ENCODE results near the gene RNF212B.
"Not testable (repeated sequence)": the region's sequence is repeated elsewhere in the genome, so short reads cannot be mapped to it uniquely, and the experiment has no call there.

RNF212B gene, protein sequence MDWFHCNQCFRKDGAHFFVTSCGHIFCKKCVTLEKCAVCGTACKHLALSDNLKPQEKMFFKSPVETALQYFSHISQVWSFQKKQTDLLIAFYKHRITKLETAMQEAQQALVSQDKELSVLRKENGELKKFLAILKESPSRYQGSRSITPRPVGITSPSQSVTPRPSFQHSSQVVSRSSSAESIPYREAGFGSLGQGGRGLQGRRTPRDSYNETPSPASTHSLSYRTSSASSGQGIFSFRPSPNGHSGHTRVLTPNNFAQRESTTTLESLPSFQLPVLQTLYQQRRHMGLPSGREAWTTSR

DNA sequence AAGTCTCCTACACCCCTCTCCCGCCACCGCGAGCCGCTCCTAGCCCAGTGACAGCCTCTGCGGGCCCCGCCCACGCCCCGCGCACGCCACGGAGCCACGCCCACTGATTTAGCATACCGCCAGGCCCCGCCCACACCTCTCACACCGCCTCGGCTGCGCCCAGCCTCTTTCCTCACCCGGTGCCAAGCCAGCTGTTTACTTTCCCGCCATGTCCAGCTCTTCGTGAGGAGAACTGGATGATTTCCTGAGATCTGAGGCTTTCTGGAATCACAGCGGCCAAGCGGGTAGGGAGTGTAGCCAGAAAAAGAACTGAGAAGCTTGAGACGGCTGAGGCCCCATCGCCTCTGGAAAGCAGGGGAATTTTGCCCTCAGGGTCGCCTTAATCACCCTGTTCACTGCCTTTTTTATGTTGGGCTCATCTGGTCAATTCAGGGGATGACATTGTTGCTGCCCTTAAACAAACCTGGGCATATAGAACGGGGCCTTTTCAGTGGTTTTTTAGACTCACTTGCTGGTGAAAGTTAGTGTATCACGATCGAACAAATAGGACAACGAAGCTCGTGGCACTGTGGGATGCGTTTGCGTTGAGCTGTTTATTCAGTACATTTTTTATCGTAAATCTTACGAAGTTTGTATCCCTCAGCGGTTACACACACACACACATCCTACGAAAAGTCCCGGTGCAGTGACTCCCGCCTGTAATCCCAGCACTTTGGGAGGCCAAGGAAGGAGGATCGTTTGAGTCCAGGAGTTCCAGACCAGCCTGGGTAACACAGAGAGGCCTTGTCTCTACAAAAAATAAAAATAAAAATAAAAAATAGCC is at the start of gene RNF212B:
TSS of gene RNF212B (plus strand) at position 165 of the 823 bp plus-strand sequence. CDS start 2,410 bp downstream, outside the sequence.
- peak; percentile 88 for DNase-seq

DNA sequence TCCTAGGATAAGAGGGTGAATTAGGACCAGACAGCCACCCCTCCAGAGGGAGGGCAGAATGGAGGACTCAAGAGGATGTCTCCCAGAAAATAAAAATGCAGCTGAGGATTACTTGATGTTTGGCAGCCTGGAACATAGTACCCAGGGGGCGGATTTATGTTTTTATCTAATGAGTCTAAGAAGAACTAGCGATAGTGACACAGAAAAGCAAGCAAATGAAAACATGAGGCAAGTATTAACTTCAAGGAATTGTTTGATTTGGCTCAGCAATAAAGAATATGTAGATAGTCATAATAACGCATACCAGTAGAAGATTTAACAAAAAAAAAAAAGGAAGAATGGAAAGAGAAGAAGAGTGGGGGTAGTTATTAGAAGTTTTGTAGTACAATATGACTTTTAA is 44.3 kb upstream of the RNF212B start:
- no peak for DNase-seq

DNA sequence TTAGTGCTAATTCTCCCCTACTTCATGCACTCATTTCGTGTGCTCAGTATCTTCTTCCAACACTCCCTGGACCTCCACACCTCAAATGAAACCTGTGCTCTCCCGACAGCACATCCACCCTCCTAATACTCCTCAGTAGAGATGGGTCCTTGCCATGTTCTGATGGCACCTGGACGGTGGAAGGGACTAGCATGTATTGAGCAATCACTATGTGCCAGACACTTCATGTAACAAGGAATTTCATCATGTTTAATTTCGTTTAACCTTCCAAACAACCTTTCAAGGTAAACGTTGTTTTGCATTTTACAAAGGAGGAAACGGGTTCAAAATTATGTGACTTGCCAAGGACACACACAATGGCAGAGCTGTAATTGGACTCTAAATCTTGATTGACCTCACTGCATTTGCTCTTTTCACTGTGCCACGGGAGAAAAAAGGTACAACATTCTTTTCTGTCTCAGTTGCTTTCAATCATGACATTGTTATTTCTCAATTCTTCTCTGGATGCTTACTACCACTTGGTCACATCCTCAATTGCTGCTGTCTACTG is 42.1 kb upstream of the RNF212B start:
- no peak for DNase-seq

DNA sequence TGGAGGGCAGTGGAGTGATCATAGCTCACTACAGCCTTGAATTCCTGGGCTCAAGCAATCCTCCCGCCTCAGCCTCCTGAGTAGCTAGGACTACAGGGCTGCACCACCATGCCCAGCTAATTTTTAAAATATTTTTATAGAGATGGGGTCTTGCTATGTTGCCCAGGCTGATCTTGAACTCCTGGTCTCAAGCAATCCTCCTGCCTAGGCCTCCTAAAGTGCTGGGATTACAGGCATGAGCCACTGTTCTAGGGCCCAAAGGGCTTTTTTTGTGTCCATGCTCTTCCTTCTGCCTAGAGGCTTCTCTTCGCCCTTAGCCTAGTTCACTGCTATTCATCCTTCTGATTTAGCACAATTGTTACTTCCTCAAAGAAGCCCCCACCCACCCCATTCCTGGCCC is 41.2 kb upstream of the RNF212B start:
- not testable (repeated sequence) for DNase-seq

DNA sequence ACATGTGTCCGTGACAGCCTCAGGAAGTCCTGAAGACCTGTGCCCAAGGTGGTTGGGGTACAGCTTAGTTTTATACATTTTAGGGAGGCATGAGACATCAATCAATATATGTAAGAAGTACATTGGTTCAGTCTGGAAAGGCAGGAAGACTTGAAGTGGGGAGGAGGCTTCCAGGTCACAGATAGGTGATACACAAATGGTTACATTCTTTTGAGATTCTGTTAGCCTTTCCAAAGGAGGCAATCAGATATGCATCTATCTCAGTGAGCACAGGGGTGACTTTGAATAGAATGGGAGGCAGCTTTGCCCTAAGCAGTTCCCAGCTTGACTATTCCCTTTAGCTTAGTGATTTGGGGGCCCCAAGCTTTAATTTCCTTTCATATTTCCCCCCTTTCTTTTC is 38.6 kb upstream of the RNF212B start:
- not testable (repeated sequence) for DNase-seq

DNA sequence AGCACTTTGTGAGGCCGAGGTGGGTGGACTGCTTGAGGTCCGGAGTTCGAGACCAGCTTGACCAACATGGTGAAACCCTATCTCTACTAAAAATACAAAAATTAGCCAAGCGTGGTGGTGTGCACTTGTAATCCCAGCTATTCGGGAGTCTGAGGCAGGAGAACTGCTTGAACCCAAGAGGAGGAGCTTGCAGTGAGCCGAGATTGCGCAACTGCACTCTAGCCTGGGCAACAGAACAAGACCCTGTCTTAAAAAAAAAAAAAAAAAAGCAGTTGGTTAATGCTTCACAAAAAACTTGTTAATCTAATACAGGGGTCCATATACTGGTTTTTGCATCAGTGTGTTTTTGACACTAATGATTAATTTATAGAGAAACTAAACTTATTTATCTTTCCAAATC is 35.7 kb upstream of the RNF212B start:
- no peak for DNase-seq

DNA sequence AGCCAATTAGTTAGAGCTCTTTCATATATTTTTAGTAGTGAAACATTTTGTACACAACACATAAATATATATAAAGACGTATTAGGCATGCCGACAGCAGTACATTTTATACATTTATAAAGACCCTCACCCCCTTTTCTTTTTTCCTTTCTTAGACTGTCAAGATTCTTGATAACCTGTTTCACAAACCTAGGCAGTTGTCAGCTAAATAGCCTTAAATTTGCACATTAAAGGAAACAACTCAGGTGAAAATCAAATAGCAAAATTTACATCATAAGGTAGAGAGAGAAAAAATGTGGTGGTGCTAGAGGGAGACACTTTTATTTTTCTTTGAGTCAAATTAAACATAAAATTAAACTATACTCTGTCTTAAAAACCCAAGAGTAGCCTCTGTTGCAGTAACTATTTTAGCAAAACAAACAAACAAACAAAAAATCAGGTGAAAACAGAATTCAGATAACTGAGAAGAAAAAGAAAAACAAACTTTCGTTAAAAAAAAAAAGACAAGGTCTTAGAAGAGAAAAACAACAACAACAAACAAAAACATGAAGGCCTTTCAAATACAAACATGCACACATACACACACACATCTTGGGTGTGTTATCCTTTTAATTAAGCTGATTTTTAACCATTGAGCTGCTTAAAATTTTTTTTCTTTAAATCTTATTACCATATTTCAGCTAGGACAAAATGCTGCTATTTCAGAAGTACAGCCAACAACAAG is 31.2 kb upstream of the RNF212B start:
- DNase-seq, result no peak

DNA sequence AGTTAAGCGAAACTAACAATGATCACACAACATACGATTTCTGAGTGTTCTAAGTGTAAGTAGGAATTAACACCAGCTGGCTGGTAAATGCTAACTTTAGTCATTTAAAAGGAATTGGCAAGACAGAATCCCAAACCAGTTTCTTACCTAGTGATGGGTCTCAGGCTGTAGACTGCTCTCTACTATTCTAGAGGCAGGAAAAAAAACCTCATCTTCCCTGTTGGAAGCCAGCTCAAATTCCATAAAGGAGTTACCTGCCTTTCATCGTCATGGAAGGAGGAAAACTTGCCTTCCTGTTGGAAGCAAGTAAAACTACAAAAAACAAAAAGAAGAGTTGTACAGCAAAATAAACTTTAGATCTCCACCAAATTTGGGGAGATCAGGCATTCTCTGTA is 30.6 kb upstream of the RNF212B start:
- DNase-seq, result no peak

DNA sequence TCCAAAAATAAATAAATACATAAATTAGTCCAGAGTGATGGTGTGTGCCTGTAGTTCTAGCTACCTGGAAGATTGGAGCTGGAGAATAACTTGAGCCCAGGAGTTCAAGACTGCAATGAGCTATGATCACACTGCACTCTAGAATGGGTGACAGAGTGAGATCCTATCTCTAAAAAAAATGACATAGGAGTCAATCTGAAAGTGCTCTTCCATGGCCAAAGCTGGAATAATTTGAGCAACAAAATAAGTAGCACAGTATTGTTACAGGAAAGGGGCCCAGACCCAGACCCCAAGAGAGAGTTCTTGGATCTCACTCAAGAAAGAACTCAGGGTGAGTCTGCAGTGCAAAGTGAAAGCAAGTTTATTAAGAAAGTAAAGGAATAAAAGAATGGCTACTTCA is 29.4 kb upstream of the RNF212B start:
- DNase-seq, result no peak

DNA sequence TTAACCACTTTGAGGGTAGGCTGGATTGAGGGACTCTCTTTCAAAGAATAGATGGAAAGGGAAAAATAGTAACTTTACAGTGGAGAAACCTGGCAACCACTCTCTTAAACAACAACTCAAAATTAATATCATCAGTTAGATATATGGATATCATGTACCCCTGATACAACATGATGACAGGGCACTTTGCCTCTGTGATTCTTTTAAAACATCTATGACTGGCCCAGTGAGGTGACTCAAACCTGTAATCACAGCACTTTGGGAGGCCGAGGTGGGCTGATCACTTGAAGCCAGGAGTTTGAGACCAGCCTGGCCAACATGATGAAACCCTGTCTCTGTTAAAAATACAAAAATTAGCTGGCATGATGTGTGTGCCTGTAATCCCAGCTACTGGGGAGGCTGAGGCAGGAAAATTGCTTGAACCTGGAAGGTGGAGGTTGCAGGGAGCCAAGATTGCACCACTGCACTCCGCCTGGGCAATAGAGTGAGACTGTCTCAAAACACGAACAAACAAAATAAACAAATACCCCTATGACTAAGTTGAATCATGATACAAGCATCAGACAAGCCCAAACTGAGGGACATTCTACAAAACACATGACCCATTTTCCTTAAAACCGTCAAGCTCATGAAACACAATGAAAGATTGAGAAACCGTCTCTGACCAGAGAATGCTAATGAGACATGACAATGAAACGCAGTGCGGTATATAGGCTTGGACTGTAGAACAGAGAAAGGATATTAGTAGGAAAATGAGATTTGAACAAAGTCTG is 27.9 kb upstream of the RNF212B start:
- DNase-seq, result no peak

DNA sequence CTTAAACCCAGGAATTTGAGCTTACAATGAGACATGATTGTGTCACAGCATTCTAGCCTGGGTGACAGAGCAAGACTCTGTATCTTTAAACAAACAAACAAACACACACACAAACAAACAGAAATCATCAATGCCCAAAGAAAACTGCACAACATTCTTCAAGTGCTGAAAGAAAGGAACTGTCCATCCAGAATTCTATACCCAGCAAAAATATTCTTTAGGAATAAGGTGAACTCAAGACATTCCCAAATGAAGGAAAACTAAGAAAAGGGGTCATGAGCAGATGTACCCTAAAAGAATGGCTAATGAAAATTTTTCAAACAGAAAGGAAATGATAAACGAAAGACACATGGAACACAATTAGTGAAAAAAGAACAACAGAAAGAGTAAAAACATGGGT is 22.3 kb upstream of the RNF212B start:
- DNase-seq, result no peak

DNA sequence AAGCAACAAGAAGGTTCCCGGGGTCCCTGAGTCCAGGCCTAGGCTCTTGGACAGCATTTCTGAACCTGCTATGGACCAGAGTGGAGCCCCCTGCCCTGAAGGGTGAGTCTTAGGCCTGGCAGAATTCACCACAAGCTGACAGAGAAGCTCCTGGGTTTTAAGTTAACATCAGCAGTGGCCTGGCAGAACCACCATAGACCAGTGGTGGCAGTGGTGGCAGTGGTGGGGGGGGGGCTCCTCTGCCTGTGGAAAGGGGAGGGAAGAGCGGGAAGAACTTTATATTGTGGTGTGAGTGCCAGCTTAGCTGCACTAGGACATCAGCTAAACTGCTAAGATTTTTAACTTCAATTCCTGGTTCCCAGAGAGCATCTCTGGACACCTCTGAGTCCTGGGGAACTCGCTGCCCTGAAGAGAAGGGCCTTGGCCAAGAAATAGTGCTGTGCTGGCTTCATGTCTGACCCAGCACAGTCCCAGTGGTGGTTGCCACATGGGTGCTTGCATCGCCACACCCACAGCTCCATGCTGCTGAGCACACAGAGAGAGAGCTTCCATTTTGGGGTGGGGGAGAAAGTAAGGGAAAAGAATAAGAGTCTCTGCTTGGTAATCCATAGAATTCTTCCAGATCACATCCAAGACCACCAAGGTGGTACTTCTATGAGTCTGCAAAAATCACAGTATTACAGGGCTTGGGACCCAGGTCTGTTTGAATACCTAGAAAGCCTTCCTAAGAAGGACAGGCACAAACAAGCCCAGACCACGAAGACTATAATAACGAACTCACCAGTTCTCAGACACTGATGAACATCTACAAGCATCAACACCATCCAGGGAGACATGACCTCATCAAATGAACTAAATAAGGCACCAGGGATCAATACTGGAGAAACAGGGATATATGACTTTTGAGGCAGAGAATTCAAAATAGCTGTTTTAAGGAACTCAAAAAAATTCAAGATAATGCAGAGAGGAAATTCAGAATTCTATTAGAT is 20.4 kb upstream of the RNF212B start:
- no peak for DNase-seq

DNA sequence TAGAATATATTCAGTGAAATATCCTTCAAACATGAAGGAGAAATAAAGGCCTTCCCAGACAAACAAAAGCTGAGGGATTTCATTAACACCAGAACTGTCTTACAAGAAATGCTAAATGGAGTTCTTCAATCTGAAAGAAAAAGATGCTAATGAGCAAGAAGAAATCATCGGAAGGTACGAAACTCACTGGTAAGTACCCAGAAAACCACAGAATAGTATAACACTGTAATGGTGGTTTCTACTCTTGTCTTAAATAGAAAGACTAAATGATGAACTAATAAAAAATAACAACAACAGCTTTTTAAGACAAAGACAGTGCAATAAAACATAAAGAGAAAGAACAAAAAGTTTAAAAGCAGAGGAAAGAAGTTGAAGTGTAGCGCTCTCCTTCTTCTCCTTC is 18.7 kb upstream of the RNF212B start:
- no peak for DNase-seq

DNA sequence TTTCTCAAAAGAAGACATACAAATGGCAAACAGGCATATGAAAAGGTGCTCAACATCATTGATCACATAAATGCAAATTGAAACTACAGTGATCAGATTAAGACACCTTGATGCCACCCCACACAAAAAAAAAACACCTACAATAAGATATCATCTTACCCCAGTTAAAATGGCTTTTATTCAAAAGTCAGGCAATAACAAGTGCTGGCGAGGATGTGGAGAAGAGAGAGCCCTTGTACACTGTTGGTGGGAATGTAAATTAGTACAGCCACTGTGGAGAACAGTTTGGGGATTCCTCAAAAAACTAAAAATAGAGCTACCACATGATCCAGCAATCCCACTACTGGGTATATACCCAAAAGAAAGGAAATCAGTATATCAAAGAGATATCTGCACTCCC is 12.8 kb upstream of the RNF212B start:
- not testable (repeated sequence) for DNase-seq

DNA sequence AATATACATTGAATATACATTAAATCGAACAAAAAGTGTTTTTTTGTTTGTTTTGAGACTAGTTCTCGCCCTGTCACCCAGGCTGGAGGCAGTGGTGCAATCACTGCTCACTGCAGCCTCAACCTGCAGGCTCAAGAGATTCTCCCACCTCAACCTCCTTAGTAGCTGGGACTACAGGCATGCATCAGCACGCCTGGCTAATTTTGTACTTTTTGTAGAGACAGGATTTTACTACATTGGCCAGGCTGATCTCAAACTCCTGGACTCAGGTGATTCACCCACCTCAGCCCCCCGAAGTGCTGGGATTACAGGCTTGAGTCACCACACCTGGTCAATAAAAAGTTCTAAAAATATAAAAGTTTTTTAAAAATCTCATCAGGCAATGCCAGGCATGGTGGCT is 10.2 kb upstream of the RNF212B start:
- no peak for DNase-seq

DNA sequence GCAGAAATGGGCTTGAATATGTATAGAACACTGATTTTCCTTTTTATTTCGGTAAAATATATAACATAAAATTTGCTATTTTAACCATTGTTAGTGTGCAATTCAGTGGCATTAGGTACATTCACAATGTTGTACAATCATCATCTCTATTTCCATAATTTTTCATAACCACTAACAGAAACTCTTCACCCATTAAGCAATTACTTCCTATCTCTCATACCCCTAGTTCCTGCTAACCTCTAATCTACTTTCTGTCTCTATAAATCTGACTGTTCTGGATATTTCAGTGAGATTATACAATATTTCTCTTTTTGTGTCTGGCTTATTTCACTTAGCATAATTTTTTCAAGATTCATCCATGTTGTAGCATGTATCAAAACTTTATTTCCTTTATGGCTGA is 8.9 kb upstream of the RNF212B start:
- DNase-seq, result no peak

DNA sequence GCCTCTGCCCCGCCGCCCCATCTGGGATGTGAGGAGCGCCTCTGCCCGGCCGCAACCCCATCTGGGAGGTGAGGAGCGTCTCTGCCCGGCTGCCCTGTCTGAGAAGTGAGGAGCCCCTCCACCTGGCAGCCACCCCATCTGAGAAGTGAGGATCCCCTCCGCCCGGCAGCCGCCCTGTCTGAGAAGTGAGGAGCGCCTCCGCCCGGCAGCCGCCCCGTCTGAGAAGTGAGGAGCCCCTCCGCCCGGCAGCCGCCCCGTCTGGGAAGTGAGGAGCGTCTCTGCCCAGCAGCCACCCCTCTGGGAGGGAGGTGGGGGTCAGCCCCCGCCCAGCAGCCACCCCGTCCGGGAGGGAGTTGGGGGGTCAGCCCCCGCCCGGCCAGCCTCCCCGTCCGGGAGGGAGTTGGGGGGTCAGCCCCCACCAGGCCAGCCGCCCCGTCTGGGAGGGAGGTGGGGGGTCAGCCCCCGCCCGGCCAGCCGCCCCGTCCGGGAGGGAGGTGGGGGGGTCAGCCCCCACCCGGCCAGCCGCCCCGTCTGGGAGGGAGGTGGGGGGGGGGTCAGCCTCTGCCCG is 5.4 kb upstream of the RNF212B start:
- not testable (repeated sequence) for DNase-seq

DNA sequence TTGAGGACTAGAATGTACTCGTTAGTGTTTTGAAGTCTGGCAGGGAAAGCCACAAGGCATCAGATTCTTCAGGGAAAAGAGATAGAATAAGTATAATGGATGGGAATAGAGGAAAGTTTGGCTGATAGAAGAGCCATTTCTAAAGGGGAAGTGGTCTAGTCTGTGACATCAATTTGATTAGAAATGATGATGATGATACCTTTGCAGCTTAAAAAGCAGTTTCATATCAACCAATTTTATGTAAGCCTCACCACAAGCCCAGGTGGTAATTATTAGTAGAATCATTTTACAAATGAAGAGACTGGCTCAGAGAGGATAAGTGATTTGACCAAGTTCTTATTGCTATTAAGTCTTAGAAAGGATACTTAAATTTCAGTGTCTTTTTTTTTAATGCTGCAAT is 2.9 kb downstream of the RNF212B start:
- DNase-seq, result no peak

DNA sequence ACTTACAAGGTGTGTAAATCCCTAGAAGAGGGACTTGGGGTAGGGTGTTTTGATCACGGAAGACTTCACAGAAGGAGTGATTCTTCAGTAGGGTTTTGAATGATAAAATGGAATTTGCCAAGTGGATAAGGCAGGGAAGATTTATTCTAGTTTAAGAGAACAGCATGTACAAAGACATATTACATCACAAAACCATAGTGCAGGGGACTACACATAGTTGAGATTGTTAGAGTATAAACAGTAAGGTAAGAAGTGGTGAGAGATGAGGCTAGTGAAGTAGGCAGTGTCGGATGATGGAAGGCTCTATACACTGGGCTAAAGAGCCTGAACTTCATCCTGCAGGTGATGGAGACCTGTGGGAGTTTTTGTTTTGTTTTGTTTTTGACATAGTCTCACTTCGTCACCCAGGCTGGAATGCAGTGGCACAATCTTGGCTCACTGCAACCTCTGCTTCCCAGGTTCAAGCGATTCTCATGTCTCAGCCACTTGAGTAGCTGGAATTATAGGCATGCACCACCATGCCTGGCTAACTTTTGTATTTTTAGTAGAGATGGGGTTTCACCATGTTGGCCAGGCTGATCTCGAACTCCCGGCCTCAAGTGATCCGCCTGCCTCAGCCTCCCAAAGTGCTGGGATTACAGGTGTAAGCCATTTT is 3.5 kb downstream of the RNF212B start:
- DNase-seq, result not testable (repeated sequence)

DNA sequence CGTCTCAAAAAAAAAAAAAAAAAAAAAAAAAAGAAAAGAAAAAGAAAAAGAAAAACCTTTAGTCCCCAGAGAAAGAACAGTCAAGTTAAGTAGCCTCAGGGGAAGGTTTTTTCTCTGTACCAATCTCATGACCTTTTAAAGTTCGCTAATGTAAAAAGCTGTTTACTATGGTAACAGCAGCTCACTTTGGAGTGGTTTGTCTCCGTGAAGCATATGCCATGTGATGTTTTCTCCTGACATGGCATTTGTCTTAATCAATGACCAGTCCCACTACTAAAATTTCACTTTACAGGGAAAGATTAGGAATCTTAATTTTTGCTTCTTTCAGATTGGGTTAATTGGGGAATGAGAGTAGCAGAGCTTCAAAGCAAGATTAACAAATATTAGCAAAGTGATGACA is 4.3 kb downstream of the RNF212B start:
- DNase-seq, result no peak

All from stimulated activated CD4-positive, alpha-beta T cell treated with anti-CD3 and anti-CD28 coated beads, Interleukin-4, amount 100 ng/mL, for 1 hour (primary cell).